HFF-Myc (cell line): Measurements from ENCODE around the gene NRK.

Experiments
- DNase-seq: peaks from one replicate; pipeline ENCODE4 v3.0.0-alpha.2; 2011; ENCODE audit warnings: low read depth; ENCODE audit errors: extremely low read depth
- H3K4me3 ChIP-seq: replicated peaks from 2 replicates; pipeline ENCODE4 v1.5.1; 2011; ENCODE audit warnings: low read depth, mild to moderate bottlenecking, control low read depth, low read length
- TF ChIP-seq, protein P1 (sequence below): IDR thresholded peaks from 2 replicates; pipeline ENCODE4 v1.5.1; 2012; ENCODE audit warnings: mild to moderate bottlenecking, low read depth, low read length, control low read depth; ENCODE audit errors: missing control alignments

Gene NRK

DNA sequence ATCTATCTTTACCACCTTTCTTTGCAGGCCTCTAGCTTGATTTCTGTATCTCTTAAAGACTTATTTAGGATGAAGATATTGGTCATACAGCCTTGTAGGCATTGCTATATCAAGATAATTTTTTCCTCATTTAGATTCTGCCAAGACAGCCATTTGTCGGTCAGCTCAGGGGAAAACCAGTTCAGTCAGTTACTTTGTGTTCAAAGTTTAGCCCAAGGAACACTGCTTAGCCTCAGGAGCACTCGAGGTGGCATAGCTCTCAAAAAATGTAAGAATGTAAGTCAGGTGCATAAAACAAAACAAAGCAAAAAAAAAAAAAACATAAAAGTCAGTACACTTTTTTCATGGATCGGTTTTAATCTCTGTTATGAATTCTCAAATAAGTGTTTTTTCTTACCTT lies 43.4 kb downstream of the NRK start:
- TF ChIP-seq, protein P1, sequence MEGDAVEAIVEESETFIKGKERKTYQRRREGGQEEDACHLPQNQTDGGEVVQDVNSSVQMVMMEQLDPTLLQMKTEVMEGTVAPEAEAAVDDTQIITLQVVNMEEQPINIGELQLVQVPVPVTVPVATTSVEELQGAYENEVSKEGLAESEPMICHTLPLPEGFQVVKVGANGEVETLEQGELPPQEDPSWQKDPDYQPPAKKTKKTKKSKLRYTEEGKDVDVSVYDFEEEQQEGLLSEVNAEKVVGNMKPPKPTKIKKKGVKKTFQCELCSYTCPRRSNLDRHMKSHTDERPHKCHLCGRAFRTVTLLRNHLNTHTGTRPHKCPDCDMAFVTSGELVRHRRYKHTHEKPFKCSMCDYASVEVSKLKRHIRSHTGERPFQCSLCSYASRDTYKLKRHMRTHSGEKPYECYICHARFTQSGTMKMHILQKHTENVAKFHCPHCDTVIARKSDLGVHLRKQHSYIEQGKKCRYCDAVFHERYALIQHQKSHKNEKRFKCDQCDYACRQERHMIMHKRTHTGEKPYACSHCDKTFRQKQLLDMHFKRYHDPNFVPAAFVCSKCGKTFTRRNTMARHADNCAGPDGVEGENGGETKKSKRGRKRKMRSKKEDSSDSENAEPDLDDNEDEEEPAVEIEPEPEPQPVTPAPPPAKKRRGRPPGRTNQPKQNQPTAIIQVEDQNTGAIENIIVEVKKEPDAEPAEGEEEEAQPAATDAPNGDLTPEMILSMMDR, result no peak
- no peak overlapping the region for H3K4me3 ChIP-seq
- DNase-seq, result no peak

DNA sequence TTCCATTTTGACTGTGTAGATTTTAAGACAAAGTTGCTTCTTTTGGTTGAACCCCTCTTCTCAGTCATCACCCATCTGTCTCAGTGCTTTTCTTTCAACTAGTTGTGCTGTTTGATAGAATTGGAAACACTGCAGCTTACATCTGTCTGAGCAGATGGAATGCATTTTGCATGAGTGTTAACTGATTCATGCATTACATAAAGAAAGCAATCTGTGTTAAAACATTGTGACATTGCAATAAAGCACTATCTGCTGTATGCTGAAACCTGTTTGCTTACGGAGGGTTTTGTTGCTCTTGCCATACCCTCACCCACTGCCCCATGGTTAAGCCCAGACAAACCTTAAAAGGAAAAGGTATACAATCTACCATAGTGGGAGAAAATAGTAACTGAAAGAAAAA lies 47.4 kb downstream of the NRK start:
- no peak overlapping the region for H3K4me3 ChIP-seq
- TF ChIP-seq, protein P1, result no peak

DNA sequence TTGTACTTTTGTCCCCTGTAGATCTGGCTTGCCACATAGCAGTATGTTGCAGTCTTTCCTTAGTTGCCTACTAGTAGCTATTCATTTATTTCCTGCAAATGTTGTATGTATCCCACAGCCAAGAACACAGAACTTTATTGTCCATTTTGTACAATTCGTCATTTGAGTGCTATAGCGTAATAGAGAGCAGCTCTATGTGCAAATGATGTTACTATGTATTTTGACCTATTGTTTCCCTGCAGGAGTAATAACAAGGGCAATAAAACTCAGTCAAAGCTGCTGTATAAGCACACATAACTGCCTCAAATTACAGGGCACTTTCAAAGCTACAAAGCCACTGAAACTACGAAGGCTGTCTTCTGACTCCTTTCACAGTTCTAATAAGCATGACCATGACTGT lies 48.1 kb downstream of the NRK start:
- DNase-seq, result no peak
- TF ChIP-seq, protein P1, result no peak
- no peak overlapping the region for H3K4me3 ChIP-seq

More for the DNA sequence above, 47.4 kb downstream of the NRK start:
- DNase-seq, result no peak

DNA sequence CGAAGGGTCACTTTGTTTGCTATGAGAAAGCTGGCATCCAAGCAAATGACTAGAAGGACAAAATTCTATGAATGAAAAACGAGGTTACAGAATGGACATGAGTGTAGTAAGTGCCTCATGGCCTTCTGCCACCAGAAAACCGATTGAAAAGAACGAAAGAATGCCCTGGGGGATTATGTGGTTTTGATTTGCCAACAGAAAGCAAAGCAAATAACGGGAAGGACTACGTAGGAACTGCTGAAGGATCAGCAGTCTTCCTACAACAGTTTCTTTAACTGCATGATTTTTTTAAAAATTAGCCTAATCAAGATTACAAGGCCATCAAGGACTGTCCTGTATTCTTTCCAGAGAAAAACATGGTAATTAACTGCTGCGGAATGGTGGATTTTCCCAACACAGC lies 50.6 kb downstream of the NRK start:
- H3K4me3 ChIP-seq, result no peak overlapping the region
- TF ChIP-seq, protein P1, result no peak
- no peak for DNase-seq

DNA sequence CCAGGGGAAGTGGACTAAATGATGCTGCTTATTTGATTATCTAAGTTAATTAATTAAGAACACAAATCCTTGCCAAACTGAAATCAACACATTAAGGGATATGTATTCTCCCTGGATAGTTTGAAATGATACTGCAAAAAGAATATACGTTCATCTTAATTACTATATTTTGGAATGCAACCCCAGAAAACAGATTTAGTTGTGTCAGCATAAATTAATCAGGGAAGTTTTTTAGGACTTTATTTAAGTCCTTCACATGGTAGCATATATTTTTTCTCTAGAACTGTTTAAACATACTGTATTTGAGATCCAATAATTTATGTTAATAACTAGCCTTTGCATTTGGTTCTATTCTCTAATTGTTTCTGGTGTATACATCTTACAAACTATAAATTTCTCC lies 52.5 kb downstream of the NRK start:
- no peak overlapping the region for H3K4me3 ChIP-seq
- TF ChIP-seq, protein P1, result no peak
- no peak for DNase-seq

DNA sequence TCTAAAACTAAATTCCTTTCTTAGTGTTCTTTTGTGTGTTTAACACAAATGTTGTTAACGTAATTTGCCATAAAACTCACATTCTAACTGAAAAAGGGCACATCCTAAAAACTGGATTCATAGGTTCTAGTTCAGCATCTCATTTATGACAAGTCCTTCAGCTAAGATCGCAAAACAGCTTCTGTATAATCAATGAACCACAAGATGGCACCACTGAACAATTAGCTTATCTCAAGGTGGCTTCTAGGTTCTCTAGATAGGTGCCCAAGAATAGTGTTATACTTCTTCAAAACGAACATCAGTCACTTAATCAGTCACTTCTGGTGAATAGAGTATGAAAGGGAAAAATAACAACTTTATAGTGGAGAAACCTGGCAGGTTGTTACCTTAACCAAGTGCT lies 54.3 kb downstream of the NRK start:
- TF ChIP-seq, protein P1, result no peak
- no peak for DNase-seq
- no peak overlapping the region for H3K4me3 ChIP-seq

DNA sequence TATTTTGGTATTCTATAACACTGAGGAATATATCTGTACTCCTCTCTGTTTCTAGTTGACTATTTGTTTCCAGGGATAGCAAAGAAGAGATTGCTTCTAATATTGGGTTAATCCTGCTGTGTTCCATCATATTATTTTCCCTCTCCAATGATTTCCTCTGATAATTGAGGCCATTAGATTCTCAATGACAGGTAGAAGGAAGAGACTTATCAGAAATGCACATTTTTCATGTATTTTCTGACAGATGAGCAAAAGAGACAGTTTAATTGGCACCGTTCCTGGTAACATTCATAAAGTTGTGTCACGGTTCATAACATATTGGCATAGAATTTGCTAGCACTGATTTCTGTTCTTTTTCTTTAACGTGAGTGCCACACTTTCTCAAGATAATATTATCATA lies 58.2 kb downstream of the NRK start:
- no peak for DNase-seq
- H3K4me3 ChIP-seq, result no peak overlapping the region
- TF ChIP-seq, protein P1, result no peak
